T-cell (primary cell): Measurements from ENCODE around the gene SCGB3A2. TPM values are rescaled to one million over a fixed set of nuclear protein-coding genes. Genes with fewer than 3 reads are reported as not detected.
"Not testable (repeated sequence)": the region's sequence is repeated elsewhere in the genome, so short reads cannot be mapped to it uniquely, and the experiment has no call there.

Experiments
- ATAC-seq, 4 experiments: fragments of 200-7000 bp in 3 of 4; fragments of 150-1000 bp in 1 of 4; cut with Tn5 transposase; replicated peaks in 1 of 4; 1 replicate in 3 of 4; 2 replicates in 1 of 4; pipeline ENCODE4 v1.10.0; 2021; ENCODE audit warnings: moderate library complexity in 3 of 4, mild to moderate bottlenecking in 2 of 4, moderate number of reproducible peaks in 1 of 4
- CTCF ChIA-PET, 2 donors: fragments of 300-600 bp; sonication (Branson Sonifier 250); formaldehyde crosslinking; loops; one replicate each; lab custom pipeline; 2022; ENCODE audit warnings: antibody characterized with exemption in 2 of 2; lab: Charles Lee
- POLR2A ChIA-PET, 2 donors: fragments of 300-600 bp; sonication (Branson Sonifier 250); formaldehyde crosslinking; loops; one replicate each; lab custom pipeline; 2022; ENCODE audit warnings: antibody characterized with exemption in 2 of 2; lab: Charles Lee
- DNase-seq, 35 experiments: peaks; one replicate each; pipeline versions ENCODE4 v3.0.0 to v3.0.0-alpha.2; 2013 to 2023
- H3K27ac ChIP-seq: one replicate; pipeline ENCODE4 v1.5.1; 2013; ENCODE audit warnings: low read length
- H3K27me3 ChIP-seq, 2 experiments: replicated peaks in 1 of 2; 1 replicate in 1 of 2; 2 replicates in 1 of 2; pipeline versions ENCODE4 v1.6.1 to v1.7.0; 2013; ENCODE audit warnings: low read length in 1 of 2, mixed read lengths in 1 of 2; ENCODE audit not compliant: control insufficient read depth in 2 of 2, insufficient read depth in 2 of 2; ENCODE audit errors: extremely low read depth in 1 of 2
- H3K36me3 ChIP-seq, 2 donors: 1 replicate in 1 of 2; 2 replicates in 1 of 2; pipeline versions ENCODE4 v1.6.1 to v1.7.0; 2013; ENCODE audit warnings: low read length in 1 of 2; ENCODE audit not compliant: control insufficient read depth in 2 of 2, insufficient read depth in 1 of 2; ENCODE audit errors: extremely low read depth in 1 of 2
- H3K4me1 ChIP-seq, 2 experiments: 1 replicate in 1 of 2; 2 replicates in 1 of 2; pipeline versions ENCODE4 v1.6.1 to v1.7.0; 2013; ENCODE audit warnings: low read length in 2 of 2, mixed read lengths in 1 of 2; ENCODE audit not compliant: insufficient read depth in 2 of 2, control insufficient read depth in 1 of 2; ENCODE audit errors: extremely low read depth in 1 of 2
- H3K4me3 ChIP-seq, 2 donors: 1 replicate in 1 of 2; 2 replicates in 1 of 2; pipeline versions ENCODE4 v1.5.1 to v1.7.0; 2013; ENCODE audit warnings: mild to moderate bottlenecking in 2 of 2, low read length in 1 of 2, moderate library complexity in 1 of 2; ENCODE audit not compliant: control insufficient read depth in 1 of 2; ENCODE audit errors: extremely low read depth in 1 of 2
- H3K9me3 ChIP-seq: 2 replicates; pipeline ENCODE4 v1.7.0; 2013
- H3K27ac Mint-ChIP-seq, 2 donors: one replicate each; pipeline ENCODE4 v1.8.0; 2020 to 2021; ENCODE audit warnings: mild to moderate bottlenecking in 2 of 2, mixed read lengths in 2 of 2
- H3K27me3 Mint-ChIP-seq, 2 donors: one replicate each; pipeline ENCODE4 v1.8.0; 2021 to 2022; ENCODE audit warnings: mixed read lengths in 2 of 2
- H3K36me3 Mint-ChIP-seq: one replicate; pipeline ENCODE4 v1.8.0; 2021; ENCODE audit warnings: mixed read lengths
- H3K4me1 Mint-ChIP-seq, 3 donors: one replicate each; pipeline ENCODE4 v1.8.0; 2020 to 2022; ENCODE audit warnings: mixed read lengths in 3 of 3, mild to moderate bottlenecking in 1 of 3
- H3K4me3 Mint-ChIP-seq, 3 donors: one replicate each; pipeline ENCODE4 v1.8.0; 2020 to 2022; ENCODE audit warnings: mild to moderate bottlenecking in 3 of 3, mixed read lengths in 3 of 3, moderate library complexity in 3 of 3
- H3K9me3 Mint-ChIP-seq, 3 donors: one replicate each; pipeline ENCODE4 v1.8.0; 2020 to 2022; ENCODE audit warnings: mixed read lengths in 3 of 3
- WGBS: methylation state at CpG from one replicate; pipeline ENCODE4 v1.1.5; 2013; ENCODE audit warnings: missing lambda C conversion rate; ENCODE audit not compliant: insufficient coverage; 5-methylcytosine and 5-hydroxymethylcytosine counted together
- total RNA-seq, 35 experiments: library from RNA in 6 of 35; stranded (reverse) in 6 of 35; fragments of 120-200 nt in 1 of 35; gene quantifications; one replicate each; pipeline versions ENCODE4 v1.2.1 to v1.2.4 and lab custom pipeline; 2013 to 2026

The SCGB3A2 gene
- total RNA-seq, 5 donors from 2014 or later (not counting 1 experiment from before 2014, with no cell fraction given) = 0.99 TPM; not detected in 4

DNA sequence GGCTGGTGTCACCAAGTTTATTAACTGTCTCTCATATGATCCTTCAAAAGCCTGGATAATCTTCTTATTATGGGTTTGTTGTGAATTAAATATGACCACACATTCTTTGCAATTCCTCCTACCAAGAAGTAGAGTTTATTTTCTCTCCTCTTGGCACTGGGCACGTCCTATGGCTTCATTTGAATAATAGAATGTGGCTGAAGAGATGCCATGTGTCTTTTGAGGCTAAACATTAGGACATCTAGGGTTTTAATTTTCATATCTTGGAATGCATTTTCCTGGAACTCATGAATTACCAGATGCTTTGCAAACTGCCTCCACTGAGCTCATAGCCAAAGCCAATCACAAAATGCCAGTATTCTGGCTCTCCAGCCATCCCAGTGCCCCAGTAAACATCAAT lies 19.9 kb upstream of the SCGB3A2 start:
- DNase-seq (no peak), ATAC-seq (no peak)
- POLR2A ChIA-PET = no interaction called here
- Histone ChIP-seq H3K27ac (no peak overlapping the region), H3K27me3 (peaks cover 0 to 2% of the 10 kb centered on the region in 2 experiments), H3K36me3 (no peaks in the 10 kb centered on the region), H3K4me1 (no peaks in the 10 kb centered on the region), H3K9me3 (no peaks in the 10 kb centered on the region), H3K4me3 (no peak overlapping the region)
- CTCF ChIA-PET = no interaction called here
- WGBS = no CpG with 5 or more reads among the region's 1 CpG
- H3K27ac Mint-ChIP-seq = no peak overlapping the region
- H3K27me3 Mint-ChIP-seq = peaks cover 0 to 7% of the 10 kb centered on the region in 2 donors
- no peak overlapping the region for H3K4me3 Mint-ChIP-seq
- H3K36me3 Mint-ChIP-seq = no peaks in the 10 kb centered on the region
- peaks cover 0 to 3% (median 0%) of the 10 kb centered on the region in 3 donors for H3K4me1 Mint-ChIP-seq
- no peaks in the 10 kb centered on the region for H3K9me3 Mint-ChIP-seq

DNA sequence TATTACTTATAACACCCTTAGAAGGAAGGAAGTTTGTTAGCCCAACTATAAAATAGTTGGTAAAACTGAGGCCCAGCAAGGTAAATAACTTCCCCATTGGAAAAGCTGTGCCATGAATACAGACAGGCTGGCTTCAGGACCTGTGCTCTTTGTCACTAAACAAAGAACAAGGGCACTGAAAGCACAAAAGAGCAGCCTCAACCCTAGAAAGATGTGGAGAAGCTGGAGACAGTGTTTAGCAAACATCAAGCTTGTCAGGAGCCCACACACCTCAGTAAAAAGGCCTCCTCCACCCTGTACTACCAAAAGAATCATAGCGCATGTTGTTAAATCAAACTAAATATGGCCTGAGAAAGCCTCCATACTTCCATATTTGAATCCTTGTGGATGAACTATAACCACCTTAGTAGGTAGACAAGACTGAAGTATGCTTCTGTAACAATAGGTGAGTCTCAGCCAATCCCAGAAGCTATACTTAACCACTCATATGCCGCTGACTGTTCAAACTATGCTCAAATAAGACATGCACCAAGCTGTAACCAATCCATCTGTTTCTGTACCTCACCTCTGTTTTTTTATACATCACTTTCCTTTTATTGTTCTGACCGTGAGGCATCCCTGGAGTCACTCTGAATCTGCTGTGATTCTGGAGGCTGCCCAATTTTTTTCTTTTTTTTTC lies 18.4 kb upstream of the SCGB3A2 start:
- H3K4me1 Mint-ChIP-seq = peaks cover 0 to 3% (median 0%) of the 10 kb centered on the region in 3 donors
- POLR2A ChIA-PET = no interaction called here
- CTCF ChIA-PET = interaction anchor here in 1 of 2 donors (0.5 to 1.0 kb wide), 2 partner anchors 9 to 20 kb away, joined by 3 to 6 read pairs; no protein-coding TSS in a partner anchor
- no peaks in the 10 kb centered on the region for H3K36me3 ChIP-seq
- H3K4me3 ChIP-seq = no peak overlapping the region
- no peak for ATAC-seq
- no peak overlapping the region for H3K4me3 Mint-ChIP-seq
- no peaks in the 10 kb centered on the region for H3K27me3 ChIP-seq
- no peaks in the 10 kb centered on the region for H3K36me3 Mint-ChIP-seq
- no peaks in the 10 kb centered on the region for H3K4me1 ChIP-seq
- no peak for DNase-seq
- H3K27ac Mint-ChIP-seq = no peak overlapping the region
- H3K9me3 ChIP-seq = no peaks in the 10 kb centered on the region
- peaks cover 2 to 3% of the 10 kb centered on the region in 2 donors for H3K27me3 Mint-ChIP-seq
- no peak overlapping the region for H3K27ac ChIP-seq
- 100% methylated on average over 1 of the region's 3 CpGs for WGBS
- no peaks in the 10 kb centered on the region for H3K9me3 Mint-ChIP-seq

DNA sequence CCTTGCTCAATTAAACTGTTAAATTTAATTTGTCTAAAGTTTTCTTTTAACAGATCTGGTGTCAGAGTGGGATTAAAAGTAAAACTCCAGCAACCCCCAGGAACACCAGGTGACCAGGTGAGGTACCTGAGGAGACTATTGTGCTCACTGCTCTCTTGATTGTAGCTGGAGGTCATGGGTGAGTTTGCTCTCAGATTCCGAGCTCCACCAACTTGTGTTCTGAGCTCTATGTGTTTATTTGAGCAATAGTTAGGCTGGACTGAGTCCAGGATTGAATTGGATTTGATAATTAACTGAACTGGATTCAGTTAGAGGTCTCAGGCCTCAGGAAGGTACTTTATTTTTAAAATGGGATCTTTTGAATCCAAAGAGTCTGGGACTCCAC lies 17.9 kb upstream of the SCGB3A2 start:
- no peak overlapping the region for H3K4me3 Mint-ChIP-seq
- Histone ChIP-seq H3K4me3 (no peak overlapping the region), H3K9me3 (no peaks in the 10 kb centered on the region), H3K4me1 (no peaks in the 10 kb centered on the region), H3K27ac (no peak overlapping the region), H3K36me3 (no peaks in the 10 kb centered on the region), H3K27me3 (no peaks in the 10 kb centered on the region)
- H3K36me3 Mint-ChIP-seq = no peaks in the 10 kb centered on the region
- peaks cover 0 to 3% (median 0%) of the 10 kb centered on the region in 3 donors for H3K4me1 Mint-ChIP-seq
- no peak overlapping the region for H3K27ac Mint-ChIP-seq
- ATAC-seq (no peak), DNase-seq (no peak)
- CTCF ChIA-PET = interaction anchor here in 1 of 2 donors (1.0 kb wide), 1 partner anchor 20 kb away, joined by 3 read pairs; no protein-coding TSS in a partner anchor
- WGBS = 67% methylated on average over 1 of the region's 1 CpG
- peaks cover 0 to 3% of the 10 kb centered on the region in 2 donors for H3K27me3 Mint-ChIP-seq
- H3K9me3 Mint-ChIP-seq = no peaks in the 10 kb centered on the region
- POLR2A ChIA-PET = no interaction called here

DNA sequence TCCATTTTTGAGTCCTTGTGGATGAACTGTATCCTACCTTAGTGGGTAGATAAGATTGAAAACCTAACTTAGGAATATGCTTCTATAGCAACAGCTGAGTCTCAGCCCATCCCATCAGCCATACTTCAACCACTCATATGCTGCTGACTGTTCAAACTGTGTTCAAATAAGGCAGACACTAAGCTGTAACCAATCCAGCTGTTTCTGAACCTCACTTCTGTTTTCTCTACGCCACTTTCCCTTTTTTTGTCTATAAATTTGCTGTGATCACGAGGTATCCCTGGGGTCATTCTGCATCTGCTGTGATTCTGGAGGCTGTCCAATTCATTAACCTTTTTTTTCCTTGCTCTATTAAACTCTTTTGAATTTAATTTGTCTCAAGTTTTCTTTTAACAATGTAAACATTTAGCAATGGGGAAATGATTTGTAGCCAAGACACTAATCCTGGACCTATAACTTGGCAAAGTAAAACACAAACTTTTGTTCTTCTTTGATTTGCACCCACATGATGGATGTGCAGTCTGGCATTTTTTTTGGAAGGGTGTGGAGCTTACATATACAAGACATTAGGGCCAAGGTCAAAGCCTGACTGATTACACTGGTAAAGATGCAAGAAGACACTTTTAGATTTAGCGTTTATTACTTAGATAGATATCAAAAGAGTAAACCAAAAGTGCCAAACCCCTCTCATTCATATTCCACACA lies 14.9 kb upstream of the SCGB3A2 start:
- no peak for DNase-seq
- POLR2A ChIA-PET = no interaction called here
- Mint-ChIP-seq H3K27me3 (peaks cover 3 to 5% of the 10 kb centered on the region in 2 donors), H3K27ac (no peak overlapping the region), H3K9me3 (no peaks in the 10 kb centered on the region), H3K4me3 (no peak overlapping the region), H3K4me1 (no peaks in the 10 kb centered on the region), H3K36me3 (no peaks in the 10 kb centered on the region)
- Histone ChIP-seq H3K27ac (no peak overlapping the region), H3K4me1 (no peaks in the 10 kb centered on the region), H3K27me3 (no peaks in the 10 kb centered on the region), H3K4me3 (no peak overlapping the region), H3K9me3 (no peaks in the 10 kb centered on the region), H3K36me3 (no peaks in the 10 kb centered on the region)
- 71% methylated on average over 1 of the region's 3 CpGs for WGBS
- ATAC-seq = no peak
- CTCF ChIA-PET = no interaction called here

DNA sequence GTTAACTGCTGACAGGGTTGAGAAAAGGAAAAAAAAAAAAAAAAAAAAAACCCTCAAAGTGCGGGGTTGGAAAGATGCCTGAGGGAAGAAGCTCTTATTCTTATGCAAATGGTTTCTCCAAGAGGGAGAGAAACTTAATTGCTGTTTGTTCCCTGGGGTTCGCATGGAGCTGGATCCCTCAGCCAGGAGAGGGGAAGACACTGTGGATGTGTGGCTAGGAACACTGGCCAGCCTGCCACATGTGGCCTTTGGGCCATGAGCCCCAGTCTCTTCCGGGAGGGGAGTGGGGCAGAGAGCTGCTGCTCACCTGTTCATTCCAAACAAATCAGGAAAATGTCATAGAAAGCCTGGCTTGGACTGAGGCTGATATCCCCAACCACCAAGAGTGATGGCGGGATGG lies 9.4 kb upstream of the SCGB3A2 start:
- ChIA-PET CTCF (interaction anchor here in 1 of 2 donors (0.7 kb wide), 1 partner anchor 9 kb away, joined by 6 read pairs; no protein-coding TSS in a partner anchor), POLR2A (no interaction called here)
- H3K4me1 Mint-ChIP-seq = no peaks in the 10 kb centered on the region
- peaks cover 3 to 5% of the 10 kb centered on the region in 2 donors for H3K27me3 Mint-ChIP-seq
- Histone ChIP-seq H3K9me3 (no peaks in the 10 kb centered on the region), H3K27ac (no peak overlapping the region), H3K4me1 (no peaks in the 10 kb centered on the region), H3K36me3 (no peaks in the 10 kb centered on the region), H3K4me3 (no peak overlapping the region), H3K27me3 (no peaks in the 10 kb centered on the region)
- ATAC-seq (no peak), DNase-seq (no peak)
- H3K27ac Mint-ChIP-seq = no peak overlapping the region
- H3K9me3 Mint-ChIP-seq = no peaks in the 10 kb centered on the region
- WGBS = no CpG with 5 or more reads among the region's 4 CpGs
- H3K4me3 Mint-ChIP-seq = no peak overlapping the region
- no peaks in the 10 kb centered on the region for H3K36me3 Mint-ChIP-seq

DNA sequence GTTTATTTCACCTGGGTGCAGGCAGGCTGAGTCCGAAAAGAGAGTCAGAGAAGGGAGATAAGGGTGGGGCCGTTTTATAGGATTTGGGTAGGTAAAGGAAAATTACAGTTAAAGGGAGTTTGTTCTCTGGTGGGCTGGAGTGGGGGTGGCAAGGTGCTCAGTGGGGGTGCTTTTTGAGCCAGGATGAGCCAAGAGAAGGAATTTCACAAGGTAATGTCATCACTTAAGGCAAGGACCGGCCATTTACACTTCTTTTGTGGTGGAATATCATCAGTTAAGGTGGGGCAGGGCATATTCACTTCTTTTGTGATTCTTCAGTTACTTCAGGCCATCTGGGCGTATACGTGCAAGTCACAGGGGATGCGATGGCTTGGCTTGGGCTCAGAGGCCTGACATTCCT lies 8.6 kb upstream of the SCGB3A2 start:
- POLR2A ChIA-PET, ATAC-seq, H3K9me3 ChIP-seq, H3K4me1 ChIP-seq, CTCF ChIA-PET, H3K4me1 Mint-ChIP-seq, H3K27me3 Mint-ChIP-seq, H3K9me3 Mint-ChIP-seq, H3K36me3 Mint-ChIP-seq, H3K4me3 Mint-ChIP-seq, H3K27ac ChIP-seq, H3K27ac Mint-ChIP-seq, H3K36me3 ChIP-seq, H3K27me3 ChIP-seq, DNase-seq, H3K4me3 ChIP-seq: not testable (repeated sequence)
- 71% methylated on average over 2 of the region's 6 CpGs for WGBS
